Suprapubic skin (tissue), 3 donors: Measurements from ENCODE around the gene PRKCQ.

Source experiments
- POLR2AphosphoS5 ChIP-seq, 3 donors: sonication (generic); formaldehyde crosslinking; IDR thresholded peaks; one replicate each; pipeline ENCODE4 v1.6.1; 2017; ENCODE audit warnings: antibody characterized with exemption in 3 of 3
- TF ChIP-seq, protein P1 (sequence below), 2 donors: fragments of 200-600 bp in 1 of 2; fragments of 450-650 bp in 1 of 2; sonication (generic) in 1 of 2; IDR thresholded peaks; one replicate each; pipeline ENCODE4 v1.5.1; 2016 to 2019; ENCODE audit warnings: antibody characterized with exemption in 2 of 2, mild to moderate bottlenecking in 1 of 2, moderate library complexity in 1 of 2

DNA sequence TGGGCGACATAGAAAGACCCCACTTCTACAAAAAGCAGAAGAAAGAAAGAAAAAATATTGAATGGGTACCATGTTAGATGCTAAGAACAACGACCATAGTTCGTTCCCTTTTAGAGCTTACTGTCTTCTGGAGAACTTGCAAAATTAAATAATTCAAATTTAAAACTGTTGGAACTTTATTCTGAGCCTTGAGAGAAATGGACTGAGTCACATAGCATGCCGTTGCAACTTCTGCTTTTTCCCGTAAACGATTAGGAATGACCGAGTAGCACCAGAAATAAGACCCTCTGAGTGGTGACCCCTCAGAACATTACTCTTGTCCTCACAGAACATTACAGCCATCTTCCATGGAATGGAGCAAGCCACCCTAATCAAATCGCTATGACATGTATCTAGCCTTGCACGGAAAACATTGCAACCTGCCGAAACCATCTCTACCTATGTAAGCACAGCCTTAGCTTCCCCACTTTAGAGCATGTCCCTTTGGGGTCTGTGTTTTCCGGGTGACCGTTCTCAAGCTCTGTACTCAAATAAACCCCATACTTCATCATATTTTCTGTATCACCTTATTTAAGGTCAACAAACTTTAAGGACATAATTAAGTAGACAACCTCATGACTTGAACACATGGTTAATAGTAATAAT lies 179.1 kb downstream of the PRKCQ start:
- TF ChIP-seq, protein P1, sequence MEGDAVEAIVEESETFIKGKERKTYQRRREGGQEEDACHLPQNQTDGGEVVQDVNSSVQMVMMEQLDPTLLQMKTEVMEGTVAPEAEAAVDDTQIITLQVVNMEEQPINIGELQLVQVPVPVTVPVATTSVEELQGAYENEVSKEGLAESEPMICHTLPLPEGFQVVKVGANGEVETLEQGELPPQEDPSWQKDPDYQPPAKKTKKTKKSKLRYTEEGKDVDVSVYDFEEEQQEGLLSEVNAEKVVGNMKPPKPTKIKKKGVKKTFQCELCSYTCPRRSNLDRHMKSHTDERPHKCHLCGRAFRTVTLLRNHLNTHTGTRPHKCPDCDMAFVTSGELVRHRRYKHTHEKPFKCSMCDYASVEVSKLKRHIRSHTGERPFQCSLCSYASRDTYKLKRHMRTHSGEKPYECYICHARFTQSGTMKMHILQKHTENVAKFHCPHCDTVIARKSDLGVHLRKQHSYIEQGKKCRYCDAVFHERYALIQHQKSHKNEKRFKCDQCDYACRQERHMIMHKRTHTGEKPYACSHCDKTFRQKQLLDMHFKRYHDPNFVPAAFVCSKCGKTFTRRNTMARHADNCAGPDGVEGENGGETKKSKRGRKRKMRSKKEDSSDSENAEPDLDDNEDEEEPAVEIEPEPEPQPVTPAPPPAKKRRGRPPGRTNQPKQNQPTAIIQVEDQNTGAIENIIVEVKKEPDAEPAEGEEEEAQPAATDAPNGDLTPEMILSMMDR (IDR thresholded peaks at IDR 0.05), result no peak
- TF ChIP-seq POLR2AphosphoS5 (IDR thresholded peaks at IDR 0.05), result no peak
